Placental epithelial cell (primary cell): Measurements from ENCODE around the gene SLC35G3. TPM values are rescaled to one million over a fixed set of nuclear protein-coding genes. Genes with fewer than 3 reads are reported as not detected.

ENCODE experiments used
- total RNA-seq: library from RNA; depleted of rRNA; stranded (reverse); fragments of >200 nt; gene quantifications from 2 replicates; pipeline ENCODE4 v1.2.3, GENCODE V29; 2012

The SLC35G3 gene
- total RNA-seq = not detected in 2 replicates

DNA sequence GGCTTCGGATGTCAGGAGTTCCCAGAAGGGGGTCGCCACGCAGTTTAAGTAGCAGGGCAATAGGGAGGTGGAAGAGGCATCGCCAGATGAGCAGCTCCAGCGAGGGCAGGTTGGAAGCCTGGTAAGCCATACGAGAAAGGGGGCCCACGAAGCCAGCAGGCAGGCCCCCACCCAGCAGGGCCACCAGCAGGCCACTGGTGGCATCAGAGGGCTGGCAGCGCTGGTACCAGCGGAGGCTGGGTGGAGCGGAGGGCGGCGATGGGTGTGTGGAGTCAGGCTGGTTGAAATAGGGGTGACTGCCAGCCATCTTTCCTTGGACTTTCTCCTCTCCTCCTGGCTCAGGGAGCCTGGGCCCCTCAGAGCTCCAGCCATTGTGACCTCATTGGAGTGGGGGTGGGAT lies at the start of gene SLC35G3:
TSS of gene SLC35G3 (minus strand) at position 393 of the 400 bp plus-strand sequence. CDS start at position 307, 86 bp downstream.

GRCh38 chr17:35242805-35243560 lies 48.8 kb upstream of the SLC35G3 start, which contains the start of gene SLFN5:
Gene SLFN5 (plus strand): TSS chr17:35243072. CDS start chr17:35258691, 15,619 bp downstream.

DNA sequence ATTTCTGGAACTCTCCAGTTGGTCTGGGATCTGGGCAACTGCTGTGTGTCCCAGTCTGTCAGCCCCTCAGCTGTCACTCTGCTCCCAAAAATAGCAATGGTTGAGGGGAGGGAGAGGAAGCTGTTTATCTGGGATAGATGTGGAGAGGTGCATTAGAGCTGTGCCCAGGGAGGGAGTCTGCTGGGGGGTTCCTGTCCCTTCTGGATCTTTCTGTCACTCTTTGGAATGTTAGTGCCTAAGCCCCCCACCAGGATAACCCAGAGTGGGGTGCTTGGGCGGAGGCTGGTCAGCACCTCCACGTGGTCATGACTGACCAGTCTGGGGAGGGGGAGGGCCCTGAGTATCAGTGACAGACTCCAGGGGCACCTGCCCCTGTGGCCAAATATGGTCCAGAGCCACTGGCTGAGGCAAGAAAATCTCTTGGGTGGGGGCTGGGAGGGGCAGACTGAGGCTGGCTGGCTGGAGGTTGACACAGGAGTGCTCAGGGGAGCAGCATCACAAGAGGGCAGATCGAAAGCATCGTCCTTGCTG lies 46.8 kb downstream of the SLC35G3 start, which contains the start of gene UNC45B:
TSS of gene UNC45B (plus strand) at position 443 of the 531 bp plus-strand sequence. CDS start 447 bp downstream, outside the sequence.

Other genes starting within 250 kb of the SLC35G3 start
- 1.5 and 3.1 TPM in 2 replicates for gene CCT6B, start 232.9 kb downstream of the SLC35G3 start, total RNA-seq
- gene ZNF830, start 232.9 kb downstream of the SLC35G3 start, total RNA-seq = 7.0 and 18.1 TPM in 2 replicates
- 34.1 and 52.2 TPM in 2 replicates for gene LIG3, start 213.9 kb downstream of the SLC35G3 start, total RNA-seq
- gene RFFL, start 130.7 kb downstream of the SLC35G3 start, total RNA-seq = 10.6 and 12.2 TPM in 2 replicates
- gene RAD51D, start 74.5 kb downstream of the SLC35G3 start, total RNA-seq = 6.7 and 12.8 TPM in 2 replicates
- not detected in 2 replicates for gene FNDC8, start 72.8 kb downstream of the SLC35G3 start, total RNA-seq
- 9.8 and 14.6 TPM in 2 replicates for gene NLE1, start 52.1 kb downstream of the SLC35G3 start, total RNA-seq
- gene UNC45B, start 46.6 kb downstream of the SLC35G3 start, total RNA-seq = not detected in 2 replicates
- 5.5 and 21.0 TPM in 2 replicates for gene SLFN5, start 48.7 kb upstream of the SLC35G3 start, total RNA-seq
- gene SLFN11, start 179.2 kb upstream of the SLC35G3 start, total RNA-seq = 0.22 and 0.39 TPM in 2 replicates
- gene SLFN12, start 238.1 kb upstream of the SLC35G3 start, total RNA-seq = 27.5 and 45.8 TPM in 2 replicates